IPS-18c (cell line): ENCODE data around the gene WIPI1.
"Not testable (repeated sequence)": the region's sequence is repeated elsewhere in the genome, so short reads cannot be mapped to it uniquely, and the experiment has no call there.

Experiments used
- H3K4me3 ChIP-seq: 2 replicates; pipeline ENCODE4 v1.7.0; 2013; ENCODE audit warnings: low read depth, mild to moderate bottlenecking, low read length, moderate library complexity; ENCODE audit not compliant: insufficient read depth
- H3K9me3 ChIP-seq: one replicate; pipeline ENCODE4 v1.6.1; 2013; ENCODE audit warnings: mild to moderate bottlenecking, low read length, moderate library complexity; ENCODE audit not compliant: control insufficient read depth, insufficient read depth

The WIPI1 gene

GRCh38 chr17:68457168-68457538, at the start of gene WIPI1:
Gene WIPI1 (minus strand): TSS chr17:68457496. CDS start chr17:68457421, 75 bp downstream.
- Histone ChIP-seq H3K4me3 (peak within 1 kb of the TSS; percentile 74), H3K9me3 (no peaks in the 10 kb centered on the region)

GRCh38 chr17:68505951-68506350, 48.7 kb upstream of the WIPI1 start:
- no peaks in the 10 kb centered on the region for H3K9me3 ChIP-seq
- no peak overlapping the region for H3K4me3 ChIP-seq

- Histone ChIP-seq H3K9me3 (no peaks in the 10 kb centered on the region), H3K4me3 (no peak overlapping the region)
Measured at GRCh38 chr17:68501074-68501473, 43.8 kb upstream of the WIPI1 start.

GRCh38 chr17:68499587-68499986, 42.3 kb upstream of the WIPI1 start:
- Histone ChIP-seq H3K4me3 (no peak overlapping the region), H3K9me3 (no peaks in the 10 kb centered on the region)

- no peaks in the 10 kb centered on the region for H3K9me3 ChIP-seq
Measured at GRCh38 chr17:68498479-68499326, 41.4 kb upstream of the WIPI1 start.

GRCh38 chr17:68497885-68498319, 40.6 kb upstream of the WIPI1 start:
- Histone ChIP-seq H3K9me3 (no peaks in the 10 kb centered on the region), H3K4me3 (no peak overlapping the region)

More at GRCh38 chr17:68498479-68499326, 41.4 kb upstream of the WIPI1 start:
- H3K4me3 ChIP-seq: no peak overlapping the region

GRCh38 chr17:68495081-68495480, 37.8 kb upstream of the WIPI1 start:
- no peaks in the 10 kb centered on the region for H3K9me3 ChIP-seq

GRCh38 chr17:68492394-68493054, 35.2 kb upstream of the WIPI1 start:
- H3K4me3 ChIP-seq, H3K9me3 ChIP-seq: not testable (repeated sequence)

More at GRCh38 chr17:68495081-68495480, 37.8 kb upstream of the WIPI1 start:
- H3K4me3 ChIP-seq: no peak overlapping the region

- no peak overlapping the region for H3K4me3 ChIP-seq
Measured at GRCh38 chr17:68491381-68492231, 34.3 kb upstream of the WIPI1 start.

GRCh38 chr17:68489919-68490318, 32.6 kb upstream of the WIPI1 start:
- Histone ChIP-seq H3K4me3 (no peak overlapping the region), H3K9me3 (no peaks in the 10 kb centered on the region)

More at GRCh38 chr17:68491381-68492231, 34.3 kb upstream of the WIPI1 start:
- no peaks in the 10 kb centered on the region for H3K9me3 ChIP-seq

- Histone ChIP-seq H3K9me3 (no peaks in the 10 kb centered on the region), H3K4me3 (no peak overlapping the region)
Measured at GRCh38 chr17:68484458-68484857, 27.2 kb upstream of the WIPI1 start.

GRCh38 chr17:68482576-68483041, 25.3 kb upstream of the WIPI1 start:
- Histone ChIP-seq H3K4me3 (no peak overlapping the region), H3K9me3 (no peaks in the 10 kb centered on the region)

- Histone ChIP-seq H3K4me3 (no peak overlapping the region), H3K9me3 (no peaks in the 10 kb centered on the region)
Measured at GRCh38 chr17:68480885-68481284, 23.6 kb upstream of the WIPI1 start.

- H3K4me3 ChIP-seq: no peak overlapping the region
- H3K9me3 ChIP-seq: peaks cover 2% of the 10 kb centered on the region
Measured at GRCh38 chr17:68470961-68471360, 13.7 kb upstream of the WIPI1 start.

- H3K9me3 ChIP-seq: peaks cover 2% of the 10 kb centered on the region
- H3K4me3 ChIP-seq: no peak overlapping the region
Measured at GRCh38 chr17:68468788-68469187, 11.5 kb upstream of the WIPI1 start.

- Histone ChIP-seq H3K9me3 (no peaks in the 10 kb centered on the region), H3K4me3 (no peak overlapping the region)
Measured at GRCh38 chr17:68468334-68468733, 11.0 kb upstream of the WIPI1 start.
